ENCODE measurements around the gene ZNF8.
"Not testable (repeated sequence)": the region's sequence is repeated elsewhere in the genome, so short reads cannot be mapped to it uniquely, and the experiment has no call there.

Gene ZNF8

DNA sequence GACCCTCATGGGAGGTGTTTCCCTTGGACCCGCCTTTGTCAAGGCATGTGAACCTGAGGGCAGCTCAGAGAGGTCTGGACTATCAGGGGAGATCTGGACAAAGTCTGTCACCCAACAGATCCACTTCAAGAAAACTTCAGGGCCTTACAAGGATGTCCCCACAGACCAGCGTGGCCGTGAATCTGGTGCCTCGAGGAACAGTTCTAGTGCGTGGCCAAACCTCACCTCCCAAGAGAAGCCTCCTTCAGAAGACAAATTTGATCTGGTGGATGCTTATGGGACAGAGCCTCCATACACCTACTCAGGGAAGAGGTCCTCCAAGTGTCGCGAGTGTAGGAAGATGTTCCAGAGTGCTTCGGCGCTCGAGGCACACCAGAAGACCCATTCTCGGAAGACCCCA, 59.6 kb downstream of the ZNF8 start:
- DNase-seq, result no peak

GRCh38 chr19:58338825-58339558, 60.2 kb downstream of the ZNF8 start:
- peak; percentile 7 for DNase-seq

DNA sequence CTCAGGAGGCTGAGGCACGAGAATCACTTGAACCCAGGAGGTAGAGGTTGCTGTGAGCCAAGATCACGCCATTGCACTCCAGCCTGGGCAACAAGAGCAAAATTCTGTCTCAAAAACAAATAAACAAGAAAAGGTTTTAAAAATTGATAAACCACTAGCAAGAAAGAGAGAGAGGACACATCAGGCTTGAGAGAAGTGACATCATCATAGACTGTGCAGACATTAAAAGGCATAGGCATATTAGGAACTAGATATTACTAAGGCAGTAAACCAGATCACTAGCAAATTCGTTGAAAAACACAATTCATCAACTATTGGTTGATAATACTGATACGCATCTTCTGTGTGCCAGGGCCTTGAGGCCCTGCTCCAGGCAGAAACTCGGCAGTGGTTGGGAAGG, 66.8 kb downstream of the ZNF8 start:
- no peak for DNase-seq

DNA sequence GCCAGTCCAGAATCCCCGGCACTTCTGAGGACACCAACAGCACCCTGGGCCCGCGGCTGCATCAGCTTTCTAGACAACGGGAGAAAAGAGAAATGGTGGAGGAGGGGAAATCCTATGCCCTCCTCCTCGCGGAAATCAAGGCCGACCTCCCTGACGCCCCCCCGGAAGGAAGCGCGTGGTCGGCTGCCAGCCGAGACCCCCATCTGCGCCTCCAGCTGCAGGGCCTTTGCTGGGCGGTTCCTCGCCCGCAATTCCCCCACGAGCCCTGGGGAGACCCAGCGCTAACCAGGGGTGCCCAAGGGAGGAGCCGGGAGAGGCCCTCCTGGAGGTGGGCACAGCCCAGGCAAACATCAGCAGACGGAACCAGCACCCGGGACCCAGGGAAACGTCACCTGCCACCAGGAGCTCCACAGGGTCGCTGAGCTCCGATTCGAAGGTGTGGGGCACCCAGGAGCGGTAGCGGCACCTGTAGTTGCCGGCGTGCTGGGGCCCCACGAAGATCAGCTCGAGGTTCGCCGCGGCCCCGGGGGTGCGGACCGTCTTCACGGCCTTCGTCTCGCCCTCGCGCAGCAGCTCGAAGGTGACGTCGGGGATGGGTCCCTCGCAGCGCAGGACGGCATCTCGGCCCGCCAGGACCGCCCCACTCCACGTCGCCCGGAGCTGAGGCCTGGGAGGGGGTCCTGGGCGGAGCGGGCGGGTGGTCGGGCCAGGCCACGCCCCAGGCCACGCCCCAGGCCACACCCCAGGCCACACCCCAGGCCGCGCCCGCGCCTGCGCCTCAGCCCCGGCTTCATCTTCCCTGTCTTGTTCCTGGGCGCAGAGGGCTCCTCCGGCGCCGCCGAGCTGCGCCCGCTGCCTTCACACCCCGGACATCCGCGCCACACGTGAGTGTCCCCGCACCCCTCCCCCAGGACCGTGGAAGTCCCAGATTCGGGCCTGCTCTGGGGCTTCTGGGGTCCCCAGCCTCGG, 68.5 kb downstream of the ZNF8 start:
- peak; percentile 75 for DNase-seq

GRCh38 chr19:58348080-58348479, 69.3 kb downstream of the ZNF8 start:
- DNase-seq, result not testable (repeated sequence)

DNA sequence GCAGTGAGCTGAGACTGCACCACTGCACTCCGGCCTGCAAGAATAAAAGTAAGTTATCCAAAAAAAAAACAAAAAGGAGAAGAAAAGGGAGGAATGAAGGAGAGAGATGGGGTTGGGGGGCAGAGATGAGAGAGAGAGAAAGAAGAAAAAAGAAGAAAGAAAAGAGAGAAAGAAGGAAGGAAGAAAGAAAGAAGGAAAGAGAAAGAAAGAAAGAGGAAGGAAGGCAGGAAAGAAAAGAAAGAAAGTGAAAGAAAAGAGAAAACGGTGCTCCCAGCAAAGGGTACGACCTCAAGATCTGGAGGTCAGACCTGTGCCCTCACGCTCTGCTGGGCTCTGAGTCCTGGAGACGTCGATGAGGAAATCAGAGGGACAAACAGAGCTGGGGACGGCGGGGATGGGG, 70.8 kb downstream of the ZNF8 start:
- no peak for DNase-seq

GRCh38 chr19:58350001-58350861, 71.5 kb downstream of the ZNF8 start:
- no peak for DNase-seq

DNA sequence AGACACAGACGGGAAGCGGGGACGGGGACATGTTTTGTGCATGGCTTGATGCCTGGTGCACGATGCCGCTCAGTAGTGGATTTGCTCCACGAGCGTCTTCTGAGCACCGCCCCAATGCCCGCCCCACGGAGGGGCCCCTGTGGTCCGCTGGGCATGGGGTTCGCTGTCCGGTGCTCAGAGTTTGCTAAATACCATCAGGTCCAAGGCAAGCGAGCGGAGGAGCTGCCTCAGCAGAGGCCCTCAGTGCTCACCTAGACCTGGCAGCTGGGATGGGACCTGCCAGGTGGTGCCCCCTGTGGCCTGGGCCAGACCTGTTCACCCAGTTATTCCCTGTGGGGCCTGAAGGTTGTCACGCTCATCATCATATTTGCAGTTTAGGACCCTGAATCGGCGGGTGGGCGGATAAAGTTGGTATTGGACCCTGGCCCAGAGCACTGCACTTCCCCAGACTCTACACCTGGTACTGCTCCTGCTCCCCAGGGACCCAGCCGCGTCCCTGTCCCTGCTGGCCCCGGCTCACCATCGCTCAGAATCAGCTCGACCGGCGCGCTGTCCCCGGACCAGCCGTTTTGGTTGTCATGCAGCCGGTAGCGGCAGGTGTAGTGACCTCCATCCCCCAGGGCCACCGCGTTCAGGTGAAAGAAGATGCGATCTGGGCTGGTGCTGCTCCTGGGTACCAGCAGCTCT, 72.3 kb downstream of the ZNF8 start:
- no peak for DNase-seq

- no peak for DNase-seq
Observed at GRCh38 chr19:58351558-58351878, 72.8 kb downstream of the ZNF8 start.

- no peak for DNase-seq
Observed at GRCh38 chr19:58351990-58352755, 73.4 kb downstream of the ZNF8 start.

All from fibroblast of skin of back (primary cell).